KG1 (cell line): ENCODE results near the gene KDM3B.
"Not testable (repeated sequence)": the region's sequence is repeated elsewhere in the genome, so short reads cannot be mapped to it uniquely, and the experiment has no call there.

Experiments used
- DNase-seq: peaks from one replicate; lab custom pipeline; 2025; lab: John Stamatoyannopoulos, UW

The KDM3B gene

GRCh38 chr5:138389911-138390310, 37.4 kb downstream of the KDM3B start:
- DNase-seq: not testable (repeated sequence)

- no peak for DNase-seq
Measured at GRCh38 chr5:138391859-138392386, 39.4 kb downstream of the KDM3B start.

- DNase-seq: no peak
Measured at GRCh38 chr5:138402640-138403039, 50.2 kb downstream of the KDM3B start.

GRCh38 chr5:138408023-138408422, 55.5 kb downstream of the KDM3B start:
- DNase-seq: no peak

- not testable (repeated sequence) for DNase-seq
Measured at GRCh38 chr5:138410996-138411640, 58.6 kb downstream of the KDM3B start.

GRCh38 chr5:138418444-138418843, 66.0 kb downstream of the KDM3B start:
- DNase-seq: no peak

- DNase-seq: no peak
Measured at GRCh38 chr5:138425079-138425478, 72.6 kb downstream of the KDM3B start.

- DNase-seq: no peak
Measured at GRCh38 chr5:138435943-138436342, 83.5 kb downstream of the KDM3B start.

- no peak for DNase-seq
Measured at GRCh38 chr5:138438003-138438723, 85.7 kb downstream of the KDM3B start.

GRCh38 chr5:138438724-138439476, 86.4 kb downstream of the KDM3B start, which contains the start of gene REEP2:
REEP2 (plus strand) TSS chr5:138439057; CDS start chr5:138439209, 152 bp downstream.
- no peak for DNase-seq

- DNase-seq: no peak
Measured at GRCh38 chr5:138439477-138440158, 87.1 kb downstream of the KDM3B start.

GRCh38 chr5:138440159-138441073, 87.9 kb downstream of the KDM3B start:
- no peak for DNase-seq

- DNase-seq: no peak
Measured at GRCh38 chr5:138441221-138441620, 88.7 kb downstream of the KDM3B start.

- DNase-seq: no peak
Measured at GRCh38 chr5:138444078-138444773, 91.7 kb downstream of the KDM3B start.

GRCh38 chr5:138444774-138445546, 92.5 kb downstream of the KDM3B start:
- no peak for DNase-seq

GRCh38 chr5:138445547-138446271, 93.2 kb downstream of the KDM3B start:
- DNase-seq: no peak

GRCh38 chr5:138448070-138448469, 95.6 kb downstream of the KDM3B start:
- no peak for DNase-seq

- DNase-seq: no peak
Measured at GRCh38 chr5:138448481-138449398, 96.3 kb downstream of the KDM3B start.
